Pulmonary artery endothelial cell (primary cell): ENCODE measurements around the gene GP5. TPM values are rescaled to one million over a fixed set of nuclear protein-coding genes. Genes with fewer than 3 reads are reported as not detected.

Experiments used
- DNase-seq: peaks from one replicate; pipeline ENCODE4 v3.0.0-alpha.2; 2011; ENCODE audit warnings: low read depth, low spot score
- total RNA-seq: library from RNA; depleted of rRNA; stranded (reverse); fragments of >200 nt; gene quantifications from 2 replicates; pipeline ENCODE4 v1.2.3, GENCODE V29; 2014

The GP5 gene
- total RNA-seq, 1 donor from 2014 or later, result 0.07 TPM

DNA sequence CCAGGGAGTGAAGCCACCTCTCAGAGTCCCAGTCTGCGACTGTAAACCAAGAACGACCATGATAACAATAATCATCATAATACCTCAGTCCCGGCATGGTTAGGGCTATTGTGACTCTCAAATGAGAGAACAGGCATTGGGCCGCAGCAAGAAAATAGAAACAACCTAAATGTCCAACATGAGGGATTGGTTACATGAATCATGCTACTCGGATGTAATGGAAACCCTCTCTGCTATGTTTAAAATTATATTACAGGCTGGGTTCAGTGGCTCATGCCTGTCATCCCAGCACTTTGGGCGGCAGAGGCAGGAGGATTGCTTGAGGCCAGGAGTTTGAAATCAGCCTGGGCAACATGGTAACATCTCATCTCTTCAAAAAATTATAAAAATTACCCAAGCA, 50.7 kb downstream of the GP5 start:
- DNase-seq, result no peak

DNA sequence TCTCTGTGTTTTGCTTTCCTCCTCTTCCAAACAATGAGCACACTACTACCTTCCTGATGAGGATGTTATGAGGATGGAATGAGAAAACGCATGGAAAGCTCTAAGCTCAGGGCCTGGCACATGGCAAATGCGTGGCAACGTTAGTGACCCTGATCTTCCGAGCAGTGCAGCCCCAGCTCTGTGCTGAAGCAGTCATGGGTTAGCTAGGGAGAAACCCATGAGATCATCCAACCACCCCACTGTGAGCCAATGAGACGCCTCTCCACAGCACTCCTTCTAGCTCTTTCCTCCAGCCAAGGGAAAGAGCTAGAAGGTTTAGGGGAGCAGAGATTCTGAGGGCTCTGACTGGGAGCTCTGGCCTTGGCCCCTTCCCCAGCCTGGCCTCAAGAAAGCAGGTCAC, 52.4 kb downstream of the GP5 start:
- no peak for DNase-seq

DNA sequence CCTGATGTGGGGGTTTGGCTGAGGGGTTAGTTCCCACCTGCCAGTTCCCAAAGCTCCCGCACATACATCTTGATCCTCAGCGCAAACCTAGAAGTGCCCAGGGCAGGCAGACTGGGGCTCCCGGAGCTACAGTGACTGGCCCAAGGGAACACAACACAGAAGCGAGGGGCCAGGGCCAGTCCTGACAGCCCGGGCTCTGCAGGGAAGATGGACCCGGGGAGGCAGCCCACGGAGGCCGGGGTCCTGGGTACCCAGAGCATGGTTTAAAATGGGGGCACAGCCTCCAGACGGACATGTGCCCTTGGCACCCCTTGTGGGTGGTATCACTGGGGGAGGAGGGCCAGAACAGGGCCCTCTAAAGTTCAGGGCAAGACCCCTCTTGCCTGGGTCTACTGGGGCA, 53.0 kb downstream of the GP5 start:
- no peak for DNase-seq

Other genes starting within 250 kb of the GP5 start
- gene CPN2, start 47.9 kb downstream of the GP5 start, total RNA-seq, result not detected in 2 replicates
- gene LRRC15, start 29.5 kb downstream of the GP5 start, total RNA-seq, result not detected in 2 replicates
- gene ATP13A3, start 87.7 kb upstream of the GP5 start, total RNA-seq, result 189 and 198 TPM in 2 replicates
- 44.4 and 55.1 TPM in 2 replicates for gene TMEM44, start 234.2 kb upstream of the GP5 start, total RNA-seq